Measurements from ENCODE around the gene MAP2K2. TPM values are rescaled to one million over a fixed set of nuclear protein-coding genes. Genes with fewer than 3 reads are reported as not detected.

Gene MAP2K2
- total and polyA plus RNA-seq, 9 of the 15 experiments (the other 6 are each of a cell fraction or from before 2014, with no cell fraction given), result 1.0 to 151 (median 58.3) TPM

- H2AFZ ChIP-seq (ENCODE audit: low read depth, low read length), result no peak overlapping the region
- no peak for FAIRE-seq
- BruUV-seq (replicated peaks), result no TSS peak
- no peak overlapping the region for H3K4me2 ChIP-seq (ENCODE audit: insufficient read depth, low read length)
- no peak overlapping the region for H3K27ac ChIP-seq (ENCODE audit: extremely low read depth, low read depth, low read length)
- H3K9ac ChIP-seq (ENCODE audit: insufficient read depth in 1 of 2, low read depth in 2 of 2, low read length in 2 of 2), result peak overlapping the region in 1 of 2 experiments; percentile 45; a peak in 1 of 4 replicates
- H3K79me2 ChIP-seq (ENCODE audit: control insufficient read depth, insufficient read depth, low read length), result no peaks in the 10 kb centered on the region
- POLR2A ChIA-PET, result interaction anchor here (0.7 kb wide), 1 partner anchor 38 kb away, joined by 3 read pairs; no protein-coding TSS in a partner anchor
- no peaks in the 10 kb centered on the region for H3K27me3 ChIP-seq (ENCODE audit: control insufficient read depth in 2 of 2, insufficient read depth in 2 of 2, low read length in 2 of 2)
- H3K4me3 ChIP-seq, result no peak overlapping the region
- no peak for ATAC-seq
- peaks cover 0 to 27% of the 10 kb centered on the region in 2 experiments; a peak in 2 of 5 replicates for H3K4me1 ChIP-seq (replicated peaks in 1 of 2; ENCODE audit: control insufficient read depth in 2 of 2, insufficient read depth in 2 of 2, low read length in 2 of 2)
- CTCF ChIA-PET (ENCODE audit: low intra/inter-chr PET ratio), result no interaction called here
- no peaks in the 10 kb centered on the region for H3K9me1 ChIP-seq (ENCODE audit: control insufficient read depth, insufficient read depth, low read length)
- WGBS (ENCODE audit: insufficient coverage, low coverage, missing lambda C conversion rate), result 82% methylated on average over 20 of the region's 31 CpGs
- intact Hi-C loops (cut with micrococcal nuclease) (no loop called here), in situ Hi-C loops (cut with MboI) (no loop called here)
- H4K20me1 ChIP-seq (replicated peaks; ENCODE audit: control insufficient read depth, insufficient read depth, low read length), result no peaks in the 10 kb centered on the region
- H3K36me3 ChIP-seq (ENCODE audit: control insufficient read depth, insufficient read depth, low read length), result peaks cover 68% of the 10 kb centered on the region; the same call in 2 of the 3 replicates
- no peak for DNase-seq (ENCODE audit: extremely low read depth in 1 of 4, low spot score in 3 of 4)
- no peak for TF ChIP-seq PPARD (CRISPR knock-in tag; IDR thresholded peaks at IDR 0.05)
- no peak for TF ChIP-seq PRMT5 (CRISPR knock-in tag; IDR thresholded peaks at IDR 0.05)
- no peak for TF ChIP-seq ARID3B (CRISPR knock-in tag; IDR thresholded peaks at IDR 0.05; ENCODE audit: borderline replicate concordance)
- 0 out of 2 replicates have a peak, but pooled peaks have one; percentile 6 for TF ChIP-seq PBX2 (CRISPR knock-in tag; IDR thresholded peaks at IDR 0.05; ENCODE audit: low read depth)
- no peak for TF ChIP-seq PBX2 (tag; conservative IDR thresholded peaks at IDR 0.05; ENCODE audit: low read depth)
- TF ChIP-seq SMC3 (conservative IDR thresholded peaks at IDR 0.05; ENCODE audit: insufficient read depth, low read depth, low read length), result no peak
- TF ChIP-seq POLR2G (IDR thresholded peaks at IDR 0.05; ENCODE audit: low read depth, low read length), result peak; percentile 65
- TF ChIP-seq ZEB2 (IDR thresholded peaks at IDR 0.05), result no peak
- no peak for TF ChIP-seq NCOA1 (IDR thresholded peaks at IDR 0.05; ENCODE audit: low read depth)
- no peak for TF ChIP-seq HES1 (IDR thresholded peaks at IDR 0.05; ENCODE audit: low read depth)
- no peaks in the 10 kb centered on the region for H3K9me3 ChIP-seq (replicated peaks; ENCODE audit: control insufficient read depth, insufficient read depth, low read depth, low read length)
Measured at GRCh38 chr19:4096049-4096892, 27.7 kb downstream of the MAP2K2 start.
